Measurements from ENCODE around the gene TMEM179B. TPM values are rescaled to one million over a fixed set of nuclear protein-coding genes. Genes with fewer than 3 reads are reported as not detected.
A peak's percentile ranks its signal among the peaks of the same experiment; 100 is the strongest.

The TMEM179B gene
- total and polyA plus RNA-seq, 4 donors: 21.1 to 81.4 (median 32.7) TPM

GRCh38 chr11:62799486-62799885, 12.3 kb downstream of the TMEM179B start:
- no peak for DNase-seq (ENCODE audit: low spot score)
- Histone ChIP-seq H3K27ac (ENCODE audit: low read depth in 1 of 2, low read length in 2 of 2) (no peak overlapping the region), H3K9ac (ENCODE audit: low read depth in 1 of 2, low read length in 2 of 2) (no peak overlapping the region), H3K4me1 (ENCODE audit: control insufficient read depth in 4 of 4, insufficient read depth in 4 of 4, low read length in 3 of 4) (peaks cover 0 to 11% (median 8%) of the 10 kb centered on the region in 4 donors), H3K27me3 (ENCODE audit: control insufficient read depth in 4 of 4, insufficient read depth in 4 of 4, low read length in 3 of 4) (no peaks in the 10 kb centered on the region), H3K4me3 (ENCODE audit: low read depth in 1 of 3, low read length in 3 of 3) (no peak overlapping the region), H3K9me3 (ENCODE audit: control insufficient read depth in 4 of 4, low read length in 3 of 4) (no peaks in the 10 kb centered on the region), H3K36me3 (ENCODE audit: control insufficient read depth in 4 of 4, insufficient read depth in 3 of 4, low read depth in 1 of 4, low read length in 3 of 4) (peaks cover 20 to 79% (median 63%) of the 10 kb centered on the region in 4 donors)
- TF ChIP-seq RAD21 (IDR thresholded peaks at IDR 0.05) (no peak), ZBTB33 (IDR thresholded peaks at IDR 0.05) (no peak), NR2F2 (IDR thresholded peaks at IDR 0.05) (no peak), CTCF (IDR thresholded peaks at IDR 0.05; ENCODE audit: low read depth, low read length, missing input control) (no peak), YY1 (IDR thresholded peaks at IDR 0.05) (no peak), HNF4A (conservative IDR thresholded peaks at IDR 0.05) (no peak), FOXA1 (IDR thresholded peaks at IDR 0.05) (no peak), EGR1 (IDR thresholded peaks at IDR 0.05; ENCODE audit: low read depth in 2 of 2) (no peak), ATF3 (IDR thresholded peaks at IDR 0.05) (no peak)
- whole genome bisulfite sequencing: 96% methylated on average over 10 of the region's 10 CpGs

- no peak for TF ChIP-seq FOXA1 (IDR thresholded peaks at IDR 0.05)
- TF ChIP-seq YY1 (IDR thresholded peaks at IDR 0.05): no peak
- no peak for TF ChIP-seq RAD21 (IDR thresholded peaks at IDR 0.05)
- TF ChIP-seq MAX (IDR thresholded peaks at IDR 0.05): no peak
- no peak for TF ChIP-seq EGR1 (IDR thresholded peaks at IDR 0.05; ENCODE audit: low read depth in 2 of 2)
- TF ChIP-seq FOXA2 (IDR thresholded peaks at IDR 0.05): no peak
- no peak for TF ChIP-seq SP1 (IDR thresholded peaks at IDR 0.05)
- no peak for TF ChIP-seq NR2F2 (IDR thresholded peaks at IDR 0.05)
- Histone ChIP-seq H3K9ac (ENCODE audit: low read depth in 1 of 2, low read length in 2 of 2) (no peak overlapping the region), H3K9me3 (ENCODE audit: control insufficient read depth in 4 of 4, low read length in 3 of 4) (no peaks in the 10 kb centered on the region), H3K27me3 (ENCODE audit: control insufficient read depth in 4 of 4, insufficient read depth in 4 of 4, low read length in 3 of 4) (no peaks in the 10 kb centered on the region), H3K27ac (ENCODE audit: low read depth in 1 of 2, low read length in 2 of 2) (no peak overlapping the region), H3K4me3 (ENCODE audit: low read depth in 1 of 3, low read length in 3 of 3) (no peak overlapping the region), H3K4me1 (ENCODE audit: control insufficient read depth in 4 of 4, insufficient read depth in 4 of 4, low read length in 3 of 4) (peaks cover 0 to 20% (median 12%) of the 10 kb centered on the region in 4 donors), H3K36me3 (ENCODE audit: control insufficient read depth in 4 of 4, insufficient read depth in 3 of 4, low read depth in 1 of 4, low read length in 3 of 4) (peaks cover 20 to 65% (median 51%) of the 10 kb centered on the region in 4 donors)
- WGBS: 92% methylated on average over 4 of the region's 4 CpGs
- DNase-seq (ENCODE audit: low spot score): no peak
These were observed 13.9 kb downstream of the TMEM179B start for GRCh38 chr11:62801071-62801470.

GRCh38 chr11:62804310-62805075, 17.3 kb downstream of the TMEM179B start:
- Histone ChIP-seq H3K9me3 (ENCODE audit: control insufficient read depth in 4 of 4, low read length in 3 of 4) (no peaks in the 10 kb centered on the region), H3K36me3 (ENCODE audit: control insufficient read depth in 4 of 4, insufficient read depth in 3 of 4, low read depth in 1 of 4, low read length in 3 of 4) (peaks cover 12 to 37% (median 28%) of the 10 kb centered on the region in 4 donors), H3K27me3 (ENCODE audit: control insufficient read depth in 4 of 4, insufficient read depth in 4 of 4, low read length in 3 of 4) (no peaks in the 10 kb centered on the region), H3K27ac (ENCODE audit: low read depth in 1 of 2, low read length in 2 of 2) (peak overlapping the region; percentile 73 to 87), H3K9ac (ENCODE audit: low read depth in 1 of 2, low read length in 2 of 2) (peak overlapping the region; percentile 66 to 96), H3K4me1 (ENCODE audit: control insufficient read depth in 4 of 4, insufficient read depth in 4 of 4, low read length in 3 of 4) (peaks cover 0 to 27% (median 16%) of the 10 kb centered on the region in 4 donors), H3K4me3 (ENCODE audit: low read depth in 1 of 3, low read length in 3 of 3) (peak overlapping the region; percentile 71 to 95 (median 90))
- no peak for DNase-seq (ENCODE audit: low spot score)
- 6% methylated on average over 14 of the region's 14 CpGs for WGBS
- TF ChIP-seq RAD21 (IDR thresholded peaks at IDR 0.05) (no peak), RXRA (IDR thresholded peaks at IDR 0.05) (no peak), ZBTB33 (IDR thresholded peaks at IDR 0.05) (no peak), HNF4G (IDR thresholded peaks at IDR 0.05) (no peak), TAF1 (conservative IDR thresholded peaks at IDR 0.05) (no peak), EGR1 (IDR thresholded peaks at IDR 0.05; ENCODE audit: low read depth in 2 of 2) (no peak), FOXA1 (IDR thresholded peaks at IDR 0.05) (no peak), GABPA (IDR thresholded peaks at IDR 0.05 in 1 of 2, conservative IDR thresholded peaks at IDR 0.05 in 1 of 2) (no peak), YY1 (IDR thresholded peaks at IDR 0.05) (no peak), HNF4A (conservative IDR thresholded peaks at IDR 0.05) (no peak), CTCF (IDR thresholded peaks at IDR 0.05; ENCODE audit: low read depth, low read length, missing input control) (no peak), MAX (IDR thresholded peaks at IDR 0.05) (no peak)

All from liver (tissue), 9 donors.